Bronchial epithelial cell (primary cell): ENCODE measurements around the gene NCEH1. TPM values are rescaled to one million over a fixed set of nuclear protein-coding genes. Genes with fewer than 3 reads are reported as not detected.

Source experiments
- DNase-seq: peaks from one replicate; pipeline ENCODE4 v3.0.0-alpha.2; 2010; ENCODE audit warnings: low read depth
- FAIRE-seq: peaks from 2 replicates; lab custom pipeline; 2011; peaks lifted over from hg19 to GRCh38; lab: Jason Lieb, UNC
- H3K27me3 ChIP-seq: 2 replicates; pipeline ENCODE4 v1.5.1; 2011; ENCODE audit warnings: low read length; ENCODE audit not compliant: control insufficient read depth, insufficient read depth
- H3K36me3 ChIP-seq: 2 replicates; pipeline ENCODE4 v1.5.1; 2011; ENCODE audit warnings: low read length; ENCODE audit not compliant: control insufficient read depth, insufficient read depth
- H3K4me3 ChIP-seq: 2 replicates; pipeline ENCODE4 v1.5.1; 2011; ENCODE audit warnings: mild to moderate bottlenecking, low read depth, low read length, control low read depth
- total RNA-seq: library from RNA; depleted of rRNA; stranded (reverse); fragments of >200 nt; gene quantifications from 2 replicates; pipeline ENCODE4 v1.2.1, GENCODE V29; 2014
- TF ChIP-seq, protein P1 (sequence below): IDR thresholded peaks from 2 replicates; pipeline ENCODE4 v1.5.1; 2011; ENCODE audit warnings: mild to moderate bottlenecking, moderate library complexity, low read length, control low read depth, inconsistent platforms; ENCODE audit not compliant: insufficient read depth, severe bottlenecking

NCEH1 gene
- total RNA-seq, 1 donor from 2014 or later, result 5.3 TPM

DNA sequence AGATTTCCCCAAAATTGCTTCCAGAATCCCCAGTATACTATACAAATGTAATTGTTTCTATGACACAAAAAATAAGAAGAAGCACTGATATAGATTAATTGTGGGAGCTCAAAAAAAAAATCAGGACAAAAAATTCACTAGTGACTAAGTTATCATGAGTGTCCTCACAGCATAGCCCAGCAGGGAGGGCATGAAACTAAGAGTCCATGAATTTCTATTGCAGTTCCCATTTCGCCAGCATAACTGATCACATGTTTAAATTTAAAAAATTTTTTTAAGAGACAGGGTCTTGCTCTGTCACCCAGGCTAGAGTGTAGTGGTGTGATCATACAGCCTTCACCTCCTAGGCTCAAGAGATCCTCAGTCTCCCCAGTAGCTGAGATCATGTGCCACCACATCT, 10.6 kb downstream of the NCEH1 start:
- H3K36me3 ChIP-seq, result no peaks in the 10 kb centered on the region
- TF ChIP-seq, protein P1, sequence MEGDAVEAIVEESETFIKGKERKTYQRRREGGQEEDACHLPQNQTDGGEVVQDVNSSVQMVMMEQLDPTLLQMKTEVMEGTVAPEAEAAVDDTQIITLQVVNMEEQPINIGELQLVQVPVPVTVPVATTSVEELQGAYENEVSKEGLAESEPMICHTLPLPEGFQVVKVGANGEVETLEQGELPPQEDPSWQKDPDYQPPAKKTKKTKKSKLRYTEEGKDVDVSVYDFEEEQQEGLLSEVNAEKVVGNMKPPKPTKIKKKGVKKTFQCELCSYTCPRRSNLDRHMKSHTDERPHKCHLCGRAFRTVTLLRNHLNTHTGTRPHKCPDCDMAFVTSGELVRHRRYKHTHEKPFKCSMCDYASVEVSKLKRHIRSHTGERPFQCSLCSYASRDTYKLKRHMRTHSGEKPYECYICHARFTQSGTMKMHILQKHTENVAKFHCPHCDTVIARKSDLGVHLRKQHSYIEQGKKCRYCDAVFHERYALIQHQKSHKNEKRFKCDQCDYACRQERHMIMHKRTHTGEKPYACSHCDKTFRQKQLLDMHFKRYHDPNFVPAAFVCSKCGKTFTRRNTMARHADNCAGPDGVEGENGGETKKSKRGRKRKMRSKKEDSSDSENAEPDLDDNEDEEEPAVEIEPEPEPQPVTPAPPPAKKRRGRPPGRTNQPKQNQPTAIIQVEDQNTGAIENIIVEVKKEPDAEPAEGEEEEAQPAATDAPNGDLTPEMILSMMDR, result no peak
- DNase-seq, result no peak
- FAIRE-seq, result no peak
- no peaks in the 10 kb centered on the region for H3K27me3 ChIP-seq
- H3K4me3 ChIP-seq, result no peak overlapping the region

DNA sequence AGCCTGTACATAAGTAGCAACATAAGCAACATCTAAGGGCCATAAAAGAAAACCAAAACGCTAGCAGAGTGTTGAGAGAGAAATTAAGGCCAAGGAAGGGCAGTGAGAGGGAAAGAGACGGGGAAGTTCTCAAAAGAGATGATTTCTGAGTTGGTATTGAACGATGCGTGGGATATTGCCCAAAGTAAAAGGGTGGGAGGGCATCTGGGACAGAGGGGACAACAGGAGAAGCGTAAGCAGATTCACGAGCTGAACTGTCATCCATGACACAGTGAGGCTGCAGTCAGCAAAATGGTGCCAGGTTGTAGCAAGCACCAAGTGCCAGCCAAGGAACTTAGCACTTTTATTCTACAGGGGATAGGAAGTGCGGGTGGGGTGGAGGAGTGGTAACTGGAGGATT, 11.8 kb downstream of the NCEH1 start:
- H3K4me3 ChIP-seq, result no peak overlapping the region
- peaks cover 1% of the 10 kb centered on the region for H3K36me3 ChIP-seq
- FAIRE-seq, result no peak
- TF ChIP-seq, protein P1, result no peak
- no peaks in the 10 kb centered on the region for H3K27me3 ChIP-seq
- no peak for DNase-seq

DNA sequence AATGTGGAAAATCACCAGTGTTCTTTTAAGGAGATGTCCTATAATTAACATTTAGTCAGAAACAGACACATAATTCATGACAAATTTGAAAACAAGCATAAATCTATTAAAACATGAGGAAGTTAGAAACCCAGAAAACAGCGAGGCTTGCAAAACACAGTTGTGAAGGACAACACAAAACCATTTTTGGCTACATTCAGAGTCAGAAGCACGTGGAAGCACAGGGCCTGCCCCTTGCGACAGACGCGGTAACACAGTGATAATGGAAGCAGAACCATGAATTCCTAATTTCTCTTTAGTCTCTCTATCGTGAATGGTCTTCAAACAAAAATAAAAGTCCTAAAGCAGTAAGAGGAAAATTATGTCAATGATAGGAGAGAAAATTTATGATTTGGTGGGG, 12.2 kb downstream of the NCEH1 start:
- FAIRE-seq (no peak), DNase-seq (no peak)
- no peak overlapping the region for H3K4me3 ChIP-seq
- H3K27me3 ChIP-seq, result no peaks in the 10 kb centered on the region
- H3K36me3 ChIP-seq, result peaks cover 1% of the 10 kb centered on the region
- TF ChIP-seq, protein P1, result no peak

DNA sequence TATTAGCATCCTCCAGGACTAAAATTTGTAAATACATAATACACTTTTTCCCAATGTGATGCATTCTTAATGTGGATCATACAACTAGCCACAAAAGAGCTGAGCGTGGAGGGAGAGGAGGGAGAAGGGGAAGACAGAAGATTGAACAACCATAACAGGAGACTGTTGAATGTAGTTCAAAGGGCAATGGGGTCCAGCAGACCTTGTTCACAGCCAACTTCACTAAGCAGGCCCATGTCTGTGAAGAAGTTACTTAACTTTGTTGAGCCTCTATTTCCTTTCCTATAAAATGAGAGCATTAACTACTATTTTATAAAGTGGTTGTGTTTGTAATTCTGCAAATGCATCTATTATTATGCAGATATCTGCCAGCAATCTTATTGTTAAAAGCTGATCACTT, 13.3 kb downstream of the NCEH1 start:
- no peak for FAIRE-seq
- TF ChIP-seq, protein P1, result no peak

DNA sequence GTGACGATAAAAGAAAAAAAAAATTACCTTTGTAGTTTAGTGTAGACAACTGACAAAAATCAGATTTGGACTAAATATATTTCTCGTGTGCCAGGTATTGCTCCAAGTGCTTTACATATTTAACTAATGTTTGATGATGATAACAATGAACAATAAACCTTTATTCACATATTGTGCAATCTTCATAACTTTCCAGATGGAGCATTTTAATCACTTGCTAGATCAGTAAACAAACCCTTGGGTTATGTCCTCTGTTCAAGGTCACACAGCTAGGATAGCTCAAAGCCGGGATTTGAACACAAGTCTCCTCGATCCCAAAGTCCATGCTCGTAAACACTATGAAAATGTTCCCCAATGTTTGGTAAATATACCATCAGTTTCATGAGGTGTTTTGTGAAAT, 14.5 kb downstream of the NCEH1 start:
- Histone ChIP-seq H3K36me3 (peaks cover 1% of the 10 kb centered on the region), H3K27me3 (no peaks in the 10 kb centered on the region), H3K4me3 (no peak overlapping the region)
- FAIRE-seq (no peak), DNase-seq (no peak)
- TF ChIP-seq, protein P1, result no peak

More for the DNA sequence above, 13.3 kb downstream of the NCEH1 start:
- Histone ChIP-seq H3K27me3 (no peaks in the 10 kb centered on the region), H3K4me3 (no peak overlapping the region), H3K36me3 (peaks cover 1% of the 10 kb centered on the region)
- no peak for DNase-seq

DNA sequence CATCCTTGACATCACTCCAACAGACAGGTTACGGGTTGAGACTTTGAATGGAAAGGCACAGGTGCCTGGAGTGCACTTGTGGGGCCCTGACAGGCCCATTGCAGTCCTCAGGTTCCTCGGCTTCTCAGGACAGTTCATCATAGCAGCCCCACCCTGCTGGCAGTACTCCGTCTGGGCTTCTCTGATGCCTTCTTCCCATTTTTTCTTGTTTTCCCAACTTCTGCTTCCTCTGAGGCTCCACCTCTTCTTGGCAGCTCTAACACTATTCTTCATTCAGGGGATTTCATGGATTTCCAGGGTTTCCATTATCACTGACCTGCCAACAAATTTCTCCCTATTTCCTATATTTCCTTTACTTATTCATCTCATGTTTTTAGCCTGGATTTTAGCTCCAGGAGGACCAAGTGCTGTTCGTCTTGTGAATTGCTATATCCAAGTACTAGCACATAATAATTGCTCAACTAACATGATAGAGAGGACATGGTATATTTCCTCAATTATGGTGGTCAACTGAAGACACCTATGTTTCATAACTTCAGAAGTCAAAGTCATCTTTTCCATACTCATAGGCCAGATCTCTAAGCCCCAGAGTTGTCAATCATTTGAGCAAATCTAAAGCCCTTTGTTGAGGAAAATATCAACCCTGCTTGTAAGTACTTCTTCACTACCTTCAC, 16.2 kb downstream of the NCEH1 start:
- no peaks in the 10 kb centered on the region for H3K27me3 ChIP-seq
- TF ChIP-seq, protein P1, result no peak
- H3K36me3 ChIP-seq, result peaks cover 1% of the 10 kb centered on the region
- DNase-seq (no peak), FAIRE-seq (no peak)
- no peak overlapping the region for H3K4me3 ChIP-seq
